WTC11 (cell line): ENCODE measurements around the gene MVP. TPM values are rescaled to one million over a fixed set of nuclear protein-coding genes. Genes with fewer than 3 reads are reported as not detected.

Source experiments
- ATAC-seq: fragments of 200-7000 bp; cut with Tn5 transposase; 2 replicates; pipeline ENCODE4 v1.10.0; 2021; ENCODE audit warnings: mild to moderate bottlenecking, moderate library complexity
- CTCF ChIA-PET: fragments of 300-600 bp; sonication (Branson Sonifier 250); formaldehyde crosslinking; loops from one replicate; lab custom pipeline; 2021; ENCODE audit warnings: antibody characterized with exemption; lab: Charles Lee
- POLR2A ChIA-PET: fragments of 350-600 bp; sonication (Branson Sonifier 250); formaldehyde crosslinking; loops from one replicate; lab custom pipeline; 2021; ENCODE audit warnings: antibody characterized with exemption; lab: Charles Lee
- DNase-seq: peaks from one replicate; pipeline ENCODE4 v3.0.0; 2021; ENCODE audit warnings: low spot score
- H3K27ac Mint-ChIP-seq: 2 replicates; pipeline ENCODE4 v1.8.0; 2021; ENCODE audit warnings: mixed read lengths
- H3K27me3 Mint-ChIP-seq: 2 replicates; pipeline ENCODE4 v1.8.0; 2021; ENCODE audit warnings: low read depth, mild to moderate bottlenecking, moderate library complexity, mixed read lengths
- H3K36me3 Mint-ChIP-seq: 2 replicates; pipeline ENCODE4 v1.8.0; 2021; ENCODE audit warnings: mixed read lengths
- H3K4me1 Mint-ChIP-seq: 2 replicates; pipeline ENCODE4 v1.8.0; 2022; ENCODE audit warnings: mixed read lengths
- H3K4me3 Mint-ChIP-seq: 2 replicates; pipeline ENCODE4 v1.8.0; 2021; ENCODE audit warnings: mild to moderate bottlenecking, moderate library complexity, mixed read lengths
- H3K9me3 Mint-ChIP-seq: 2 replicates; pipeline ENCODE4 v1.8.0; 2021; ENCODE audit warnings: mixed read lengths
- AFF4 ChIP-seq: sonication (generic); formaldehyde crosslinking; IDR thresholded peaks from 2 replicates; pipeline ENCODE4 v1.8.1; 2023; ENCODE audit warnings: mild to moderate bottlenecking, missing genetic modification reagents, borderline replicate concordance
- FOXJ3 ChIP-seq: sonication (generic); formaldehyde crosslinking; IDR thresholded peaks from 2 replicates; pipeline ENCODE4 v1.9.0; 2021; ENCODE audit warnings: missing genetic modification reagents, mild to moderate bottlenecking, borderline replicate concordance
- FOXK1 ChIP-seq: sonication (generic); formaldehyde crosslinking; IDR thresholded peaks from 2 replicates; pipeline ENCODE4 v1.8.0; 2022; ENCODE audit warnings: mild to moderate bottlenecking, moderate library complexity, missing genetic modification reagents
- GRHL2 ChIP-seq: fragments of 250-450 bp; sonication (Bioruptor Pico); IDR thresholded peaks from 2 replicates; pipeline ENCODE4 v1.8.0; 2022; ENCODE audit warnings: mild to moderate bottlenecking, moderate library complexity; ENCODE audit not compliant: insufficient replicate concordance, severe bottlenecking
- GTF2I ChIP-seq: fragments of 250-450 bp; sonication (Bioruptor Pico); conservative IDR thresholded peaks from 2 replicates; pipeline ENCODE4 v1.4.0; 2021; ENCODE audit warnings: mild to moderate bottlenecking
- HMGA2 ChIP-seq: fragments of 250-450 bp; sonication (Bioruptor Pico); IDR thresholded peaks from 2 replicates; pipeline ENCODE4 v1.4.0; 2021; ENCODE audit warnings: mild to moderate bottlenecking, moderate library complexity
- JAZF1 ChIP-seq: fragments of 250-450 bp; sonication (Bioruptor Pico); IDR thresholded peaks from 2 replicates; pipeline ENCODE4 v1.9.0; 2021; ENCODE audit warnings: moderate library complexity, mild to moderate bottlenecking, inconsistent platforms
- KAT7 ChIP-seq: sonication (generic); formaldehyde crosslinking; IDR thresholded peaks from 2 replicates; pipeline ENCODE4 v1.8.1; 2023; ENCODE audit warnings: missing genetic modification reagents, mild to moderate bottlenecking, borderline replicate concordance
- MYBL2 ChIP-seq: sonication (generic); formaldehyde crosslinking; IDR thresholded peaks from 2 replicates; pipeline ENCODE4 v1.8.1; 2023; ENCODE audit warnings: mild to moderate bottlenecking, moderate library complexity, missing genetic modification reagents
- NFATC4 ChIP-seq: fragments of 250-450 bp; sonication (Bioruptor Pico); IDR thresholded peaks from 2 replicates; pipeline ENCODE4 v1.9.0; 2021; ENCODE audit warnings: mild to moderate bottlenecking
- NFE2L1 ChIP-seq: sonication (generic); formaldehyde crosslinking; IDR thresholded peaks from 2 replicates; pipeline ENCODE4 v1.8.1; 2023; ENCODE audit warnings: missing genetic modification reagents
- NR3C1 ChIP-seq: sonication (generic); formaldehyde crosslinking; conservative IDR thresholded peaks from 2 replicates; pipeline ENCODE4 v1.8.1; 2023; ENCODE audit warnings: low read depth, mild to moderate bottlenecking, missing genetic modification reagents
- SMAD3 ChIP-seq: sonication (generic); formaldehyde crosslinking; IDR thresholded peaks from 2 replicates; pipeline ENCODE4 v1.8.0; 2022; ENCODE audit warnings: missing genetic modification reagents, mild to moderate bottlenecking, borderline replicate concordance
- TCF7 ChIP-seq: sonication (generic); formaldehyde crosslinking; IDR thresholded peaks from 2 replicates; pipeline ENCODE4 v1.8.0; 2022; ENCODE audit warnings: mild to moderate bottlenecking, low read depth, missing genetic modification reagents, moderate library complexity
- USF1 ChIP-seq: sonication (generic); formaldehyde crosslinking; IDR thresholded peaks from 2 replicates; pipeline ENCODE4 v1.8.0; 2022; ENCODE audit warnings: mild to moderate bottlenecking, missing genetic modification reagents
- ZBTB43 ChIP-seq: sonication (generic); formaldehyde crosslinking; IDR thresholded peaks from 2 replicates; pipeline ENCODE4 v1.8.1; 2023; ENCODE audit warnings: mild to moderate bottlenecking, missing genetic modification reagents
- ZNF138 ChIP-seq: sonication (generic); formaldehyde crosslinking; conservative IDR thresholded peaks from 2 replicates; pipeline ENCODE4 v1.8.1; 2022; ENCODE audit warnings: mild to moderate bottlenecking, moderate library complexity, missing genetic modification reagents
- ZNF532 ChIP-seq: fragments of 250-450 bp; sonication (Bioruptor Pico); IDR thresholded peaks from 2 replicates; pipeline ENCODE4 v1.9.0; 2021; ENCODE audit warnings: mild to moderate bottlenecking, borderline replicate concordance
- total RNA-seq: library from RNA; stranded (reverse); gene quantifications from 3 replicates; pipeline ENCODE4 v1.2.3, GENCODE V29; 2021

The MVP gene
- total RNA-seq, 1 experiment from 2014 or later: 10.8 TPM

- Mint-ChIP-seq H3K36me3 (no peaks in the 10 kb centered on the region), H3K4me1 (no peaks in the 10 kb centered on the region), H3K27ac (no peak overlapping the region), H3K4me3 (no peak overlapping the region), H3K27me3 (no peaks in the 10 kb centered on the region), H3K9me3 (no peaks in the 10 kb centered on the region)
- no peak for TF ChIP-seq AFF4
- TF ChIP-seq NR3C1 (CRISPR knock-in tag): no peak
- no peak for TF ChIP-seq GRHL2 (CRISPR knock-in tag)
- ChIA-PET POLR2A (interaction anchor here (0.6 to 0.8 kb wide), 2 partner anchors 9 to 10 kb away, joined by 3 to 4 read pairs; no protein-coding TSS in a partner anchor), CTCF (interaction anchor here (0.7 to 2.0 kb wide), 4 partner anchors 9 to 187 kb away, joined by 3 to 13 read pairs (median 6); no protein-coding TSS in a partner anchor)
- DNase-seq: no peak
- no peak for ATAC-seq
Observed at GRCh38 chr16:29834079-29834478, 13.8 kb downstream of the MVP start.

GRCh38 chr16:29835926-29836325 lies 15.7 kb downstream of the MVP start:
- ChIA-PET POLR2A (no interaction called here), CTCF (interaction anchor here (2.0 kb wide), 1 partner anchor 12 kb away, joined by 13 read pairs; no protein-coding TSS in a partner anchor)
- H3K27me3 Mint-ChIP-seq: no peaks in the 10 kb centered on the region; the same call in 1 of the 2 replicates
- H3K9me3 Mint-ChIP-seq: no peaks in the 10 kb centered on the region
- ATAC-seq (no peak), DNase-seq (no peak)
- H3K4me1 Mint-ChIP-seq: no peaks in the 10 kb centered on the region
- no peak overlapping the region for H3K4me3 Mint-ChIP-seq
- no peak overlapping the region for H3K27ac Mint-ChIP-seq
- TF ChIP-seq NFE2L1 (CRISPR knock-in tag) (no peak), HMGA2 (no peak), MYBL2 (CRISPR knock-in tag) (no peak), SMAD3 (no peak), FOXJ3 (CRISPR knock-in tag) (no peak), NFATC4 (no peak), GTF2I (CRISPR knock-in tag) (no peak), ZNF138 (CRISPR knock-in tag) (no peak), USF1 (CRISPR knock-in tag) (no peak), KAT7 (CRISPR knock-in tag) (no peak), TCF7 (CRISPR knock-in tag) (no peak), FOXK1 (CRISPR knock-in tag) (no peak), ZBTB43 (no peak), ZNF532 (no peak), JAZF1 (CRISPR knock-in tag) (no peak)
- no peaks in the 10 kb centered on the region for H3K36me3 Mint-ChIP-seq
